Measurements from ENCODE around the gene VPS26B.
"Not testable (repeated sequence)": the region's sequence is repeated elsewhere in the genome, so short reads cannot be mapped to it uniquely, and the experiment has no call there.

VPS26B gene

GRCh38 chr11:134284349-134284748 is 59.9 kb downstream of the VPS26B start:
- H3K9me3 ChIP-seq (ENCODE audit: control extremely low read depth in 1 of 5, control insufficient read depth in 4 of 5, insufficient read depth in 2 of 5, low read depth in 1 of 5, low read length in 4 of 5); H3K36me3 ChIP-seq (ENCODE audit: control insufficient read depth in 4 of 4, insufficient read depth in 4 of 4, low read length in 3 of 4); DNase-seq; POLR2A ChIA-PET; H3K27ac ChIP-seq (ENCODE audit: insufficient read depth in 1 of 2, low read depth in 1 of 2, low read length in 2 of 2, poor library complexity in 1 of 2, severe bottlenecking in 2 of 2); H3K4me1 ChIP-seq (ENCODE audit: control extremely low read depth in 1 of 4, control insufficient read depth in 4 of 4, insufficient read depth in 4 of 4, low read length in 3 of 4); H3K4me3 ChIP-seq (ENCODE audit: control insufficient read depth in 1 of 7, extremely low read depth in 1 of 7, insufficient read depth in 4 of 7, low read depth in 2 of 7, low read length in 6 of 7): not testable (repeated sequence)
- peaks cover 0 to 21% (median 7%) of the 10 kb centered on the region in 5 experiments for H3K27me3 ChIP-seq (replicated peaks in 2 of 5; ENCODE audit: control insufficient read depth in 4 of 5, insufficient read depth in 5 of 5, low read length in 4 of 5)
- CTCF ChIA-PET, result interaction anchor here (1.2 kb wide), 1 partner anchor 11 kb away, joined by 5 read pairs; no protein-coding TSS in a partner anchor
- WGBS (ENCODE audit: insufficient coverage), result 100% methylated on average over 2 of the region's 5 CpGs

- no peak overlapping the region for H3K4me3 ChIP-seq (ENCODE audit: control insufficient read depth in 1 of 7, extremely low read depth in 1 of 7, insufficient read depth in 4 of 7, low read depth in 2 of 7, low read length in 6 of 7)
- H3K4me1 ChIP-seq (ENCODE audit: control extremely low read depth in 1 of 4, control insufficient read depth in 4 of 4, insufficient read depth in 4 of 4, low read length in 3 of 4), result no peaks in the 10 kb centered on the region
- CTCF ChIA-PET, result no interaction called here
- no peak overlapping the region for H3K27ac ChIP-seq (ENCODE audit: insufficient read depth in 1 of 2, low read depth in 1 of 2, low read length in 2 of 2, poor library complexity in 1 of 2, severe bottlenecking in 2 of 2)
- DNase-seq, result no peak
- WGBS (ENCODE audit: insufficient coverage), result 98% methylated on average over 10 of the region's 12 CpGs
- H3K9me3 ChIP-seq (ENCODE audit: control extremely low read depth in 1 of 5, control insufficient read depth in 4 of 5, insufficient read depth in 2 of 5, low read depth in 1 of 5, low read length in 4 of 5), result no peaks in the 10 kb centered on the region
- POLR2A ChIA-PET, result no interaction called here
- H3K36me3 ChIP-seq (ENCODE audit: control insufficient read depth in 4 of 4, insufficient read depth in 4 of 4, low read length in 3 of 4), result no peaks in the 10 kb centered on the region
- peaks cover 0 to 9% (median 6%) of the 10 kb centered on the region in 5 experiments for H3K27me3 ChIP-seq (replicated peaks in 2 of 5; ENCODE audit: control insufficient read depth in 4 of 5, insufficient read depth in 5 of 5, low read length in 4 of 5)
Measured at GRCh38 chr11:134287561-134287960, 63.1 kb downstream of the VPS26B start.

GRCh38 chr11:134288486-134288885 is 64.0 kb downstream of the VPS26B start:
- POLR2A ChIA-PET, result no interaction called here
- Histone ChIP-seq H3K36me3 (ENCODE audit: control insufficient read depth in 4 of 4, insufficient read depth in 4 of 4, low read length in 3 of 4) (no peaks in the 10 kb centered on the region), H3K4me3 (ENCODE audit: control insufficient read depth in 1 of 7, extremely low read depth in 1 of 7, insufficient read depth in 4 of 7, low read depth in 2 of 7, low read length in 6 of 7) (no peak overlapping the region), H3K4me1 (ENCODE audit: control extremely low read depth in 1 of 4, control insufficient read depth in 4 of 4, insufficient read depth in 4 of 4, low read length in 3 of 4) (no peaks in the 10 kb centered on the region), H3K9me3 (ENCODE audit: control extremely low read depth in 1 of 5, control insufficient read depth in 4 of 5, insufficient read depth in 2 of 5, low read depth in 1 of 5, low read length in 4 of 5) (no peaks in the 10 kb centered on the region), H3K27ac (ENCODE audit: insufficient read depth in 1 of 2, low read depth in 1 of 2, low read length in 2 of 2, poor library complexity in 1 of 2, severe bottlenecking in 2 of 2) (no peak overlapping the region), H3K27me3 (replicated peaks in 2 of 5; ENCODE audit: control insufficient read depth in 4 of 5, insufficient read depth in 5 of 5, low read length in 4 of 5) (peaks cover 0 to 7% (median 6%) of the 10 kb centered on the region in 5 experiments)
- CTCF ChIA-PET, result no interaction called here
- DNase-seq, result no peak
- WGBS (ENCODE audit: insufficient coverage), result 96% methylated on average over 11 of the region's 13 CpGs

- POLR2A ChIA-PET, result no interaction called here
- CTCF ChIA-PET, result no interaction called here
Measured at GRCh38 chr11:134289167-134289566, 64.7 kb downstream of the VPS26B start.

GRCh38 chr11:134289789-134290188 is 65.3 kb downstream of the VPS26B start:
- Histone ChIP-seq H3K4me3 (ENCODE audit: control insufficient read depth in 1 of 7, extremely low read depth in 1 of 7, insufficient read depth in 4 of 7, low read depth in 2 of 7, low read length in 6 of 7) (no peak overlapping the region), H3K27me3 (replicated peaks in 2 of 5; ENCODE audit: control insufficient read depth in 4 of 5, insufficient read depth in 5 of 5, low read length in 4 of 5) (peaks cover 0 to 6% (median 4%) of the 10 kb centered on the region in 5 experiments), H3K36me3 (ENCODE audit: control insufficient read depth in 4 of 4, insufficient read depth in 4 of 4, low read length in 3 of 4) (no peaks in the 10 kb centered on the region), H3K4me1 (ENCODE audit: control extremely low read depth in 1 of 4, control insufficient read depth in 4 of 4, insufficient read depth in 4 of 4, low read length in 3 of 4) (no peaks in the 10 kb centered on the region), H3K9me3 (ENCODE audit: control extremely low read depth in 1 of 5, control insufficient read depth in 4 of 5, insufficient read depth in 2 of 5, low read depth in 1 of 5, low read length in 4 of 5) (no peaks in the 10 kb centered on the region), H3K27ac (ENCODE audit: insufficient read depth in 1 of 2, low read depth in 1 of 2, low read length in 2 of 2, poor library complexity in 1 of 2, severe bottlenecking in 2 of 2) (no peak overlapping the region)
- CTCF ChIA-PET, result no interaction called here
- POLR2A ChIA-PET, result no interaction called here
- no peak for DNase-seq
- 67% methylated on average over 7 of the region's 12 CpGs for WGBS (ENCODE audit: insufficient coverage)

More at GRCh38 chr11:134289167-134289566, 64.7 kb downstream of the VPS26B start:
- H3K27me3 ChIP-seq (replicated peaks in 2 of 5; ENCODE audit: control insufficient read depth in 4 of 5, insufficient read depth in 5 of 5, low read length in 4 of 5), result peaks cover 0 to 6% (median 4%) of the 10 kb centered on the region in 5 experiments
- H3K4me3 ChIP-seq (ENCODE audit: control insufficient read depth in 1 of 7, extremely low read depth in 1 of 7, insufficient read depth in 4 of 7, low read depth in 2 of 7, low read length in 6 of 7), result no peak overlapping the region
- no peaks in the 10 kb centered on the region for H3K9me3 ChIP-seq (ENCODE audit: control extremely low read depth in 1 of 5, control insufficient read depth in 4 of 5, insufficient read depth in 2 of 5, low read depth in 1 of 5, low read length in 4 of 5)
- DNase-seq, result no peak
- WGBS (ENCODE audit: insufficient coverage), result no CpG with 5 or more reads among the region's 4 CpGs
- no peaks in the 10 kb centered on the region for H3K36me3 ChIP-seq (ENCODE audit: control insufficient read depth in 4 of 4, insufficient read depth in 4 of 4, low read length in 3 of 4)
- no peak overlapping the region for H3K27ac ChIP-seq (ENCODE audit: insufficient read depth in 1 of 2, low read depth in 1 of 2, low read length in 2 of 2, poor library complexity in 1 of 2, severe bottlenecking in 2 of 2)
- H3K4me1 ChIP-seq (ENCODE audit: control extremely low read depth in 1 of 4, control insufficient read depth in 4 of 4, insufficient read depth in 4 of 4, low read length in 3 of 4), result no peaks in the 10 kb centered on the region

- no peaks in the 10 kb centered on the region for H3K36me3 ChIP-seq (ENCODE audit: control insufficient read depth in 4 of 4, insufficient read depth in 4 of 4, low read length in 3 of 4)
- WGBS (ENCODE audit: insufficient coverage), result 97% methylated on average over 7 of the region's 7 CpGs
- H3K4me1 ChIP-seq (ENCODE audit: control extremely low read depth in 1 of 4, control insufficient read depth in 4 of 4, insufficient read depth in 4 of 4, low read length in 3 of 4), result no peaks in the 10 kb centered on the region
- peaks cover 0 to 6% (median 4%) of the 10 kb centered on the region in 5 experiments for H3K27me3 ChIP-seq (replicated peaks in 2 of 5; ENCODE audit: control insufficient read depth in 4 of 5, insufficient read depth in 5 of 5, low read length in 4 of 5)
- no peak overlapping the region for H3K4me3 ChIP-seq (ENCODE audit: control insufficient read depth in 1 of 7, extremely low read depth in 1 of 7, insufficient read depth in 4 of 7, low read depth in 2 of 7, low read length in 6 of 7)
- DNase-seq, result no peak
- ChIA-PET POLR2A (no interaction called here), CTCF (no interaction called here)
- no peak overlapping the region for H3K27ac ChIP-seq (ENCODE audit: insufficient read depth in 1 of 2, low read depth in 1 of 2, low read length in 2 of 2, poor library complexity in 1 of 2, severe bottlenecking in 2 of 2)
- H3K9me3 ChIP-seq (ENCODE audit: control extremely low read depth in 1 of 5, control insufficient read depth in 4 of 5, insufficient read depth in 2 of 5, low read depth in 1 of 5, low read length in 4 of 5), result no peaks in the 10 kb centered on the region
Measured at GRCh38 chr11:134290646-134291045, 66.2 kb downstream of the VPS26B start.

- WGBS (ENCODE audit: insufficient coverage), result 91% methylated on average over 6 of the region's 6 CpGs
- Histone ChIP-seq H3K9me3 (ENCODE audit: control extremely low read depth in 1 of 5, control insufficient read depth in 4 of 5, insufficient read depth in 2 of 5, low read depth in 1 of 5, low read length in 4 of 5) (no peaks in the 10 kb centered on the region), H3K4me3 (ENCODE audit: control insufficient read depth in 1 of 7, extremely low read depth in 1 of 7, insufficient read depth in 4 of 7, low read depth in 2 of 7, low read length in 6 of 7) (no peak overlapping the region), H3K27me3 (replicated peaks in 2 of 5; ENCODE audit: control insufficient read depth in 4 of 5, insufficient read depth in 5 of 5, low read length in 4 of 5) (peaks cover 0 to 6% (median 4%) of the 10 kb centered on the region in 5 experiments), H3K27ac (ENCODE audit: insufficient read depth in 1 of 2, low read depth in 1 of 2, low read length in 2 of 2, poor library complexity in 1 of 2, severe bottlenecking in 2 of 2) (no peak overlapping the region), H3K36me3 (ENCODE audit: control insufficient read depth in 4 of 4, insufficient read depth in 4 of 4, low read length in 3 of 4) (no peaks in the 10 kb centered on the region), H3K4me1 (ENCODE audit: control extremely low read depth in 1 of 4, control insufficient read depth in 4 of 4, insufficient read depth in 4 of 4, low read length in 3 of 4) (no peaks in the 10 kb centered on the region)
- CTCF ChIA-PET, result no interaction called here
- DNase-seq, result no peak
- POLR2A ChIA-PET, result no interaction called here
Measured at GRCh38 chr11:134291196-134291595, 66.7 kb downstream of the VPS26B start.

All from common myeloid progenitor, CD34-positive (primary cell).